MCF 10A (cell line): ENCODE measurements around the gene MSANTD1. TPM values are rescaled to one million over a fixed set of nuclear protein-coding genes. Genes with fewer than 3 reads are reported as not detected.

ENCODE experiments used
- BruUV-seq: library from RNA; stranded (reverse); fragments of 400-500 nt; replicated peaks from 2 replicates; lab custom pipeline; 2021; lab: Mats Ljungman, UMichigan
- CTCF ChIA-PET: fragments of 300-600 bp; sonication (Branson Sonifier 250); formaldehyde crosslinking; extraction: SDS; loops from one replicate; lab custom pipeline; 2021; ENCODE audit warnings: antibody characterized with exemption, inconsistent platforms; lab: Yijun Ruan, JAX
- POLR2A ChIA-PET: fragments of 300-600, 350-650 bp; sonication (Branson Sonifier 250); formaldehyde crosslinking; extraction: SDS; loops from one replicate; lab custom pipeline; 2020; ENCODE audit warnings: antibody characterized with exemption, inconsistent platforms; lab: Yijun Ruan, JAX
- DNase-seq: peaks from one replicate; pipeline ENCODE4 v3.0.0-alpha.2; 2018; ENCODE audit not compliant: unreplicated experiment
- H3K27ac Mint-ChIP-seq: one replicate; pipeline ENCODE4 v1.8.0; 2022; ENCODE audit warnings: mild to moderate bottlenecking, low read depth, mixed read lengths; ENCODE audit not compliant: unreplicated experiment
- H3K27me3 Mint-ChIP-seq: one replicate; pipeline ENCODE4 v1.8.0; 2022; ENCODE audit warnings: mixed read lengths; ENCODE audit not compliant: insufficient read depth, unreplicated experiment
- H3K36me3 Mint-ChIP-seq: one replicate; pipeline ENCODE4 v1.8.0; 2022; ENCODE audit warnings: mild to moderate bottlenecking, moderate library complexity, mixed read lengths; ENCODE audit not compliant: insufficient read depth, unreplicated experiment
- H3K4me1 Mint-ChIP-seq: one replicate; pipeline ENCODE4 v1.8.0; 2022; ENCODE audit warnings: mixed read lengths; ENCODE audit not compliant: insufficient read depth, unreplicated experiment
- H3K4me3 Mint-ChIP-seq: one replicate; pipeline ENCODE4 v1.8.0; 2022; ENCODE audit warnings: mild to moderate bottlenecking, moderate library complexity, mixed read lengths; ENCODE audit not compliant: unreplicated experiment
- H3K9me3 Mint-ChIP-seq: one replicate; pipeline ENCODE4 v1.8.0; 2022; ENCODE audit warnings: mixed read lengths; ENCODE audit not compliant: unreplicated experiment
- CTCF ChIP-seq: fragments of 200-600 bp; IDR thresholded peaks from one replicate; pipeline ENCODE4 v1.8.0; 2022; ENCODE audit warnings: antibody characterized with exemption, mild to moderate bottlenecking; ENCODE audit not compliant: unreplicated experiment
- intact Hi-C: fragments of 100-400 bp; cut with micrococcal nuclease; formaldehyde crosslinking; loops from 2 replicates; pipeline ENCODE4 v1.14.1; 2022
- total RNA-seq: library from RNA; stranded (reverse); gene quantifications from 2 replicates; pipeline ENCODE4 v1.2.3, GENCODE V29; 2022

The MSANTD1 gene
- total RNA-seq, 1 experiment from 2014 or later: 0.37 TPM

GRCh38 chr4:3287271-3287971 is 38.5 kb downstream of the MSANTD1 start:
- intact Hi-C loops: no loop called here
- ChIA-PET CTCF (no interaction called here), POLR2A (interaction anchor here (1.6 kb wide), 1 partner anchor 10 kb away, joined by 4 read pairs; no protein-coding TSS in a partner anchor)
- Mint-ChIP-seq H3K4me3 (no peak overlapping the region), H3K36me3 (no peaks in the 10 kb centered on the region), H3K9me3 (no peaks in the 10 kb centered on the region), H3K27me3 (no peaks in the 10 kb centered on the region), H3K4me1 (peaks cover 26% of the 10 kb centered on the region), H3K27ac (no peak overlapping the region)
- no peak for DNase-seq
- no peak for TF ChIP-seq CTCF
- no TSS peak for BruUV-seq

GRCh38 chr4:3287972-3288570 is 39.1 kb downstream of the MSANTD1 start:
- no peak for DNase-seq
- BruUV-seq: no TSS peak
- intact Hi-C loops: no loop called here

GRCh38 chr4:3288571-3289094 is 39.7 kb downstream of the MSANTD1 start:
- Mint-ChIP-seq H3K36me3 (no peaks in the 10 kb centered on the region), H3K27ac (no peak overlapping the region), H3K4me1 (peaks cover 22% of the 10 kb centered on the region), H3K27me3 (no peaks in the 10 kb centered on the region), H3K4me3 (no peak overlapping the region), H3K9me3 (no peaks in the 10 kb centered on the region)
- intact Hi-C loops: no loop called here
- ChIA-PET POLR2A (no interaction called here), CTCF (interaction anchor here (0.5 kb wide), 1 partner anchor 17 kb away, joined by 3 read pairs; no protein-coding TSS in a partner anchor)
- TF ChIP-seq CTCF: no peak
- no peak for DNase-seq
- BruUV-seq: no TSS peak

More at GRCh38 chr4:3287972-3288570, 39.1 kb downstream of the MSANTD1 start:
- no peaks in the 10 kb centered on the region for H3K27me3 Mint-ChIP-seq
- CTCF ChIA-PET: interaction anchor here (0.5 kb wide), 1 partner anchor 16 kb away, joined by 3 read pairs; no protein-coding TSS in a partner anchor
- H3K9me3 Mint-ChIP-seq: no peaks in the 10 kb centered on the region
- no peak overlapping the region for H3K4me3 Mint-ChIP-seq
- peaks cover 20% of the 10 kb centered on the region for H3K4me1 Mint-ChIP-seq
- H3K36me3 Mint-ChIP-seq: no peaks in the 10 kb centered on the region
- POLR2A ChIA-PET: no interaction called here
- no peak for TF ChIP-seq CTCF
- H3K27ac Mint-ChIP-seq: no peak overlapping the region

- intact Hi-C loops: no loop called here
- peak overlapping the region; percentile 12 for H3K4me3 Mint-ChIP-seq
- peaks cover 24% of the 10 kb centered on the region for H3K4me1 Mint-ChIP-seq
- no peak for DNase-seq
- no peak for TF ChIP-seq CTCF
- H3K9me3 Mint-ChIP-seq: no peaks in the 10 kb centered on the region
- BruUV-seq: no TSS peak
- H3K27ac Mint-ChIP-seq: no peak overlapping the region
- CTCF ChIA-PET: interaction anchor here (0.6 kb wide), 1 partner anchor 831 kb away, joined by 3 read pairs; no protein-coding TSS in a partner anchor
- H3K27me3 Mint-ChIP-seq: no peaks in the 10 kb centered on the region
- POLR2A ChIA-PET: interaction anchor here (0.5 to 0.6 kb wide), 2 partner anchors 61 to 182 kb away, joined by 4 read pairs; no protein-coding TSS in a partner anchor
- H3K36me3 Mint-ChIP-seq: no peaks in the 10 kb centered on the region
These were observed 41.5 kb downstream of the MSANTD1 start for GRCh38 chr4:3290476-3290875.
